Testis (tissue), 3 donors: ENCODE data around the gene IL36G. TPM values are rescaled to one million over a fixed set of nuclear protein-coding genes. Genes with fewer than 3 reads are reported as not detected.

ENCODE experiments used
- DNase-seq: peaks from one replicate; pipeline ENCODE4 v3.0.0-alpha.2; 2019
- H3K27ac ChIP-seq, 2 donors: fragments of 200-600 bp; sonication (generic); one replicate each; pipeline ENCODE4 v1.5.1; 2019
- H3K27me3 ChIP-seq: fragments of 200-600 bp; sonication (generic); one replicate; pipeline ENCODE4 v1.5.1; 2019
- H3K36me3 ChIP-seq: fragments of 200-600 bp; sonication (generic); one replicate; pipeline ENCODE4 v1.5.1; 2017; ENCODE audit warnings: low read depth; ENCODE audit errors: missing control alignments
- H3K4me1 ChIP-seq: fragments of 200-600 bp; sonication (generic); one replicate; pipeline ENCODE4 v1.5.1; 2019
- H3K4me3 ChIP-seq, 2 donors: fragments of 200-600 bp; sonication (generic); one replicate each; pipeline ENCODE4 v1.5.1; 2017 to 2019
- H3K9me3 ChIP-seq: fragments of 200-600 bp; sonication (generic); one replicate; pipeline ENCODE4 v1.5.1; 2017
- CTCF ChIP-seq, 3 experiments: fragments of 450-650 bp in 2 of 3; fragments of 200-600 bp in 1 of 3; sonication (generic) in 1 of 3; IDR thresholded peaks; one replicate each; pipeline ENCODE4 v1.5.1; 2016 to 2019; ENCODE audit warnings: antibody characterized with exemption in 3 of 3, mild to moderate bottlenecking in 2 of 3, moderate library complexity in 1 of 3
- POLR2A ChIP-seq: fragments of 450-650 bp; IDR thresholded peaks from one replicate; pipeline ENCODE4 v1.6.1; 2017; ENCODE audit warnings: antibody characterized with exemption, mild to moderate bottlenecking, moderate library complexity
- whole genome bisulfite sequencing, 2 donors: methylation state at CpG; one replicate each; pipeline ENCODE4 v1.1.5; 2018; 5-methylcytosine and 5-hydroxymethylcytosine counted together
- intact Hi-C: fragments of 100-400 bp; cut with DNase I; formaldehyde crosslinking; loops from one replicate; pipeline ENCODE4 v1.15.1; 2023; ENCODE audit warnings: low total_unique reads
- polyA plus RNA-seq: library from polyadenylated mRNA; stranded (reverse); fragments of 350-450 nt; fragmentation: Illumina TruSeq; extraction: RNeasy Lipid Tissue Mini Kit (QIAGEN cat#74804); gene quantifications from one replicate; pipeline ENCODE4 v1.2.3, GENCODE V29; 2014; ENCODE audit warnings: low read depth, low replicate concordance; ENCODE audit not compliant: insufficient read depth
- small RNA-seq, 2 donors: library from RNA; depleted of rRNA; stranded (forward); fragments of <200 nt; gene quantifications; one replicate each; pipeline ENCODE3, GENCODE V24; 2016
- total RNA-seq, 2 donors: library from RNA; depleted of rRNA; stranded (reverse); fragments of >200 nt; gene quantifications; one replicate each; pipeline ENCODE4 v1.2.3, GENCODE V29; 2016

The IL36G gene
- total and polyA plus RNA-seq, 3 donors from 2014 or later, result 0.68 TPM; not detected in 2

DNA sequence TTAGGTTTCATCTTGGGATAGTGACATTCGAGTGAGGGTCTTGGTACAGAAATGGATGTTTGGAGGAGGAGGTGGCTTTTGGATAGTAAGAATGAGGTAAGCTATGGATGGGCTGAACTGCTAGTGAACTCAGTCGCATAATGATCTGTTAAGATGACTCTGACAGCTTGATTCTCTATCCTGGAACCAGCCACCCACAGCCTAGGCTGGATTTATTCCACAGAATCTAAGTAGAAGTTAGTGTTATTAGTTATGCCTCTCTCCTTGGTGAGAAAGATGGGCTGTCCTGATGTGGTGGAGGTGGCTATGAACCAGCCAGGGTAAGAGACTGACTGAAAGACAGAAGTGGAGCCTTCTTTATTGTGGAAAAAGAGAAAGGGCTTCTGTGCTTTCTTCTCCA is 49.9 kb downstream of the IL36G start:
- DNase-seq, result no peak
- H3K27me3 ChIP-seq, result no peaks in the 10 kb centered on the region

DNA sequence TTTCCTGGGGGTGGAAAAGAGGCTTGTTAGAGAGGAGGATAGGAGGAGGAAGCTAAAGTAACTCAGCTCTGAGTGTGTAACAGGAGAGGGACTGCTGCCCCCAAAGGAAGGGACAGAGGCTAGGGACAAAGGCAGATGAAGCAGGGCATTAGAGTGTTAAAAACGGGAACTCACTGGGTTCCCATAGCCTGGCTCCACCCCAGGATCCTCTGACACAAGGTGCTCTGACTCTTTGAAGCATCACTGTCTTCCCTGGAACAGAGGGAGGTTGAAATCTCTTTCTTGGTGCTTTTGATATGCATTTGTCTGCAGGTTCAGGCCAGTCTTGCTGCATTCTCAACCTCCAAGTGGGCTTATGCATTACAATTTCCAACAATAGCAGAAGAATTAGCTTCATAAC is 50.3 kb downstream of the IL36G start:
- H3K27ac ChIP-seq, result no peak overlapping the region
- H3K36me3 ChIP-seq, result no peaks in the 10 kb centered on the region
- TF ChIP-seq CTCF (IDR thresholded peaks at IDR 0.05) (no peak), POLR2A (no peak)
- no peaks in the 10 kb centered on the region for H3K4me1 ChIP-seq
- no peak overlapping the region for H3K4me3 ChIP-seq
- no peaks in the 10 kb centered on the region for H3K9me3 ChIP-seq
- H3K27me3 ChIP-seq, result no peaks in the 10 kb centered on the region
- DNase-seq, result no peak
- 28 to 33% methylated on average over 1 of the region's 1 CpG for WGBS, 2 donors
- intact Hi-C loops, result no loop called here

More for the DNA sequence above, 49.9 kb downstream of the IL36G start:
- WGBS, 2 donors, result 86 to 94% methylated on average over 2 of the region's 2 CpGs
- Histone ChIP-seq H3K9me3 (no peaks in the 10 kb centered on the region), H3K4me1 (no peaks in the 10 kb centered on the region), H3K4me3 (no peak overlapping the region), H3K27ac (no peak overlapping the region), H3K36me3 (no peaks in the 10 kb centered on the region)
- TF ChIP-seq POLR2A (no peak), CTCF (IDR thresholded peaks at IDR 0.05) (no peak)
- intact Hi-C loops, result no loop called here

DNA sequence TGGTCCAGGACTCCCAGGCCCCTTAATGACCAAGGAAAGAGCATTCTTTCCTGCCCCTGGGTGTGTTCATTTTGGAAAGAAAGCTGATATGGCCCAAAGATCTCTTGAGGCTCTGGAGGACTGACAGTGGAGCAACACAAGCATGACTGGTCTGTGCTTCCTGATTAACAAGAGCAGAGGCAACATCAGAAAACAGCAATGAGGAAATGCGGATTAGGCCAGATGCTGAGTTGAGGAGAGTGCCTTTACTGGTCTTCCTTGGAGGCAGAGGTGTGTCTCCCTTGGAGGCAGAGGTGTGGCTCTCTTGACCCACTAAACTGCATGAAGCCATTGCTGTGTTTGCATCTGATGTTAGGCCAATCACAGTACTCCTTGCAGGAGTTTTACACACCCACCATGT is 54.9 kb downstream of the IL36G start:
- no peak overlapping the region for H3K27ac ChIP-seq
- no peaks in the 10 kb centered on the region for H3K9me3 ChIP-seq
- 88 to 100% methylated on average over 1 of the region's 1 CpG for WGBS, 2 donors
- no peak for DNase-seq
- H3K4me1 ChIP-seq, result no peaks in the 10 kb centered on the region
- no peak overlapping the region for H3K4me3 ChIP-seq
- H3K27me3 ChIP-seq, result no peaks in the 10 kb centered on the region
- intact Hi-C loops, result no loop called here
- no peak for TF ChIP-seq POLR2A
- no peak for TF ChIP-seq CTCF (IDR thresholded peaks at IDR 0.05)
- H3K36me3 ChIP-seq, result no peaks in the 10 kb centered on the region

DNA sequence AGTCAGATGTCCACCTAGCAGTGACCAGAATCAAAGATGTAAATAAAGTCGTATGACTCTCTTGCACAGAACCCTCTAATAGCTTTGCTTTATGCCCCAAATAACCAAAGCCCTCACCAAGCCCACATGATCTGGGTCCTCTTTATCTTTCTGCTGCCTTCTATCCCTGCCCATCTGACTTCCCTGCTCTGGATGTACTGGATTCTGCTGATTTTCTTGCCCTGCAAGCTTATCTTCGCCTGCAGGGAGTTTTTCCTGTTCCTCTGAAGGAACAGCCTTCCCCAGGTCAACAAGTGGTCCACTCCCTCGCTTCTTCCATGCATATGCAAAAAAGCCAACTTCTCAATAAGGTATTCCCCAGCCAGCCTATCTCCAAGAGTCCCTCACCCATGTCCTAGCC is 56.2 kb downstream of the IL36G start:
- no peak overlapping the region for H3K4me3 ChIP-seq

More for the DNA sequence above, 56.2 kb downstream of the IL36G start:
- no peak for DNase-seq
- 78% methylated on average over 3 of the region's 3 CpGs for WGBS, 2 donors
- H3K36me3 ChIP-seq, result no peaks in the 10 kb centered on the region
- H3K27me3 ChIP-seq, result no peaks in the 10 kb centered on the region
- intact Hi-C loops, result no loop called here
- no peak overlapping the region for H3K27ac ChIP-seq
- H3K9me3 ChIP-seq, result no peaks in the 10 kb centered on the region
- TF ChIP-seq CTCF (IDR thresholded peaks at IDR 0.05) (no peak), POLR2A (no peak)
- H3K4me1 ChIP-seq, result no peaks in the 10 kb centered on the region

Small RNA genes lying within 50 kb of the gene (small RNA-seq; reads per million reads assigned to genes)
- 0 reads per million in 2 donors for gene HMGN2P23

Other genes starting within 250 kb of the IL36G start
- 10 to 100 TPM in 1 of 2 donors, 1 to 10 TPM in 1; 7.1 to 11.0 TPM for gene CKAP2L, start 213.4 kb upstream of the IL36G start, total RNA-seq
- 9.5 TPM for gene CKAP2L, start 213.4 kb upstream of the IL36G start, polyA plus RNA-seq
- gene IL1A, start 193.5 kb upstream of the IL36G start, total RNA-seq, result 10 to 100 TPM; 21.4 to 36.5 TPM
- gene IL1A, start 193.5 kb upstream of the IL36G start, polyA plus RNA-seq, result 15.8 TPM
- gene IL1B, start 141.2 kb upstream of the IL36G start, total RNA-seq, result under 1 TPM; 0.62 to 0.63 TPM
- 1.8 TPM for gene IL1B, start 141.2 kb upstream of the IL36G start, polyA plus RNA-seq
- 1 to 10 TPM; 1.3 to 1.5 TPM for gene IL37, start 66.8 kb upstream of the IL36G start, total RNA-seq
- gene IL37, start 66.8 kb upstream of the IL36G start, polyA plus RNA-seq, result not detected
- not detected for gene IL36A, start 27.5 kb downstream of the IL36G start, total RNA-seq
- not detected for gene IL36A, start 27.5 kb downstream of the IL36G start, polyA plus RNA-seq
- not detected for gene IL36B, start 74.9 kb downstream of the IL36G start, total RNA-seq
- not detected for gene IL36B, start 74.9 kb downstream of the IL36G start, polyA plus RNA-seq
- not detected for gene IL36RN, start 81.2 kb downstream of the IL36G start, total RNA-seq
- not detected for gene IL36RN, start 81.2 kb downstream of the IL36G start, polyA plus RNA-seq
- gene IL1F10, start 90.0 kb downstream of the IL36G start, total RNA-seq, result under 1 TPM in 1 of 2 donors, not detected in 1; 0.68 TPM
- gene IL1F10, start 90.0 kb downstream of the IL36G start, polyA plus RNA-seq, result not detected
- gene IL1RN, start 149.6 kb downstream of the IL36G start, total RNA-seq, result 1 to 10 TPM; 3.2 to 5.6 TPM
- 18.4 TPM for gene IL1RN, start 149.6 kb downstream of the IL36G start, polyA plus RNA-seq
- gene PSD4, start 196.0 kb downstream of the IL36G start, total RNA-seq, result 10 to 100 TPM; 18.7 to 35.9 TPM
- 22.8 TPM for gene PSD4, start 196.0 kb downstream of the IL36G start, polyA plus RNA-seq